Activated CD8-positive, alpha-beta T cell treated with anti-CD3 and anti-CD28 coated beads for 36 hours (primary cell): Measurements from ENCODE around the gene UPF1. TPM values are rescaled to one million over a fixed set of nuclear protein-coding genes. Genes with fewer than 3 reads are reported as not detected.
A peak's percentile ranks its signal among the peaks of the same experiment; 100 is the strongest.

Experiments
- ATAC-seq: fragments of 200-7000 bp; cut with Tn5 transposase; one replicate; pipeline ENCODE4 v1.10.0; 2021; ENCODE audit warnings: mild to moderate bottlenecking, moderate library complexity
- CTCF ChIA-PET: fragments of 350-600 bp; sonication (Branson Sonifier 250); formaldehyde crosslinking; loops from one replicate; lab custom pipeline; 2021; ENCODE audit warnings: antibody characterized with exemption; lab: Charles Lee
- POLR2A ChIA-PET: fragments of 350-600 bp; sonication (Branson Sonifier 250); formaldehyde crosslinking; loops from one replicate; lab custom pipeline; 2021; ENCODE audit warnings: antibody characterized with exemption; lab: Charles Lee
- DNase-seq: peaks from one replicate; pipeline ENCODE4 v3.0.0-alpha.2; 2020
- H3K27ac Mint-ChIP-seq: one replicate; pipeline ENCODE4 v1.8.0; 2021; ENCODE audit warnings: mild to moderate bottlenecking, mixed read lengths
- H3K27me3 Mint-ChIP-seq: one replicate; pipeline ENCODE4 v1.8.0; 2021; ENCODE audit warnings: mixed read lengths
- H3K36me3 Mint-ChIP-seq: one replicate; pipeline ENCODE4 v1.8.0; 2021; ENCODE audit warnings: low read depth, mixed read lengths
- H3K4me1 Mint-ChIP-seq: one replicate; pipeline ENCODE4 v1.8.0; 2021; ENCODE audit warnings: low read depth, mixed read lengths
- H3K4me3 Mint-ChIP-seq: one replicate; pipeline ENCODE4 v1.8.0; 2021; ENCODE audit warnings: mild to moderate bottlenecking, moderate library complexity, mixed read lengths
- H3K9me3 Mint-ChIP-seq: one replicate; pipeline ENCODE4 v1.8.0; 2021; ENCODE audit warnings: mixed read lengths
- CTCF ChIP-seq: fragments of 200-600 bp; IDR thresholded peaks from one replicate; pipeline ENCODE4 v1.8.0; 2022; ENCODE audit warnings: antibody characterized with exemption, mild to moderate bottlenecking
- intact Hi-C: fragments of 100-400 bp; cut with micrococcal nuclease; formaldehyde crosslinking; loops from one replicate; pipeline ENCODE4 v1.10.0; 2022
- total RNA-seq, 2 experiments: library from RNA; stranded (reverse); gene quantifications; one replicate each; pipeline ENCODE4 v1.2.3, GENCODE V29; 2021

UPF1 gene
- total RNA-seq, 2 experiments from 2014 or later: 75.9 to 87.6 TPM

DNA sequence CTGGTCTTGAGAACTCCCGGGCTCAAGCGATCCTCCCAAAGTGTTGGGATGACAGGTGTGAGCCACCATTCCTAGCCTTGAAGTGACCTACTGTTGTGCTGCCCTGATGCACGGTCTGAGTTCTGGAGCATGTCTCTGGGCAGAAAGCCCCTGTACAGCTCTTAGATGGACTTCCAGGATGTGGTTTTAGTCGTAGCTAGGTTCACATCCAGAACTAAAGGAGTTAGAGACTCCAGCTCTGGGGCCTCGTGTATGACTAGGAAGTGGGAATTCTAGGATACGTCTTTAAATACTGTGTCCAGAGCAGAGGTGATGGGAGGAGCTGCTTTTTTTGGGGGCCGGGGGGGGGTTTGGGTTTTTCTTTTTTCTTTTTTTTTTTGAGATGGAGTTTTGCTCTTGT, 12.2 kb downstream of the UPF1 start:
- H3K36me3 Mint-ChIP-seq: peaks cover 38% of the 10 kb centered on the region
- no peak for ATAC-seq
- H3K4me3 Mint-ChIP-seq: peak overlapping the region; percentile 4
- no peaks in the 10 kb centered on the region for H3K27me3 Mint-ChIP-seq
- ChIA-PET CTCF (interaction anchor here (1.3 to 6.7 kb wide), 3 partner anchors 12 to 32 kb away, joined by 3 to 38 read pairs (median 11); partner anchors contain the start of gene UPF1), POLR2A (interaction anchor here (1.1 to 5.3 kb wide), 2 partner anchors 12 to 404 kb away, joined by 3 to 36 read pairs; partner anchors contain the start of gene UPF1)
- intact Hi-C loops: loop anchor here (10.0 kb wide), 1 partner anchor 249 kb away; no protein-coding TSS in a partner anchor
- H3K4me1 Mint-ChIP-seq: peaks cover 80% of the 10 kb centered on the region
- H3K27ac Mint-ChIP-seq: peak overlapping the region; percentile 68
- no peaks in the 10 kb centered on the region for H3K9me3 Mint-ChIP-seq
- no peak for DNase-seq
- no peak for TF ChIP-seq CTCF

- TF ChIP-seq CTCF: no peak
- Mint-ChIP-seq H3K4me3 (no peak overlapping the region), H3K36me3 (peaks cover 42% of the 10 kb centered on the region), H3K9me3 (no peaks in the 10 kb centered on the region), H3K27me3 (no peaks in the 10 kb centered on the region), H3K4me1 (peaks cover 80% of the 10 kb centered on the region), H3K27ac (no peak overlapping the region)
- ChIA-PET POLR2A (interaction anchor here (1.1 to 5.3 kb wide), 3 partner anchors 13 to 405 kb away, joined by 3 to 36 read pairs (median 4); partner anchors contain the start of gene UPF1), CTCF (interaction anchor here (0.6 to 6.7 kb wide), 4 partner anchors 13 to 104 kb away, joined by 3 to 38 read pairs (median 7); partner anchors contain the start of gene UPF1)
- intact Hi-C loops: loop anchor here (10.0 kb wide), 1 partner anchor 250 kb away; no protein-coding TSS in a partner anchor
- DNase-seq (no peak), ATAC-seq (no peak)
Observed at GRCh38 chr19:18844806-18845329, 13.1 kb downstream of the UPF1 start.

DNA sequence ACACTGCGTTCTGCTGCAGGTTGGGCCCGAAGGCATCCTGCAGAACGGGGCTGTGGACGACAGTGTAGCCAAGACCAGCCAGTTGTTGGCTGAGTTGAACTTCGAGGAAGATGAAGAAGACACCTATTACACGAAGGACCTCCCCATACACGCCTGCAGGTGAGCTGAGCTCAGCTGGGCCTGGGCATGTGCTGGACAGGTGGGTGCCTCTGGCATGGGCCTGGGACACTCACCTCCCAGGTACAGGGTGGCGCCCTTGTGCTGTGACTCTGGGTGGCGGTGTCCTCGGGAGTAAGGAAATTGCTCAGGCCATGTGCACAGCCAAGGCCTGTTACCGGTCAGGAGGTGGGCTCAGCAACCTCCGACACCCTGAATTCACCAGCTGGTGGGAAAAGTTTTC, 14.2 kb downstream of the UPF1 start:
- TF ChIP-seq CTCF: no peak
- no peak overlapping the region for H3K27ac Mint-ChIP-seq
- H3K4me1 Mint-ChIP-seq: peaks cover 74% of the 10 kb centered on the region
- peaks cover 47% of the 10 kb centered on the region for H3K36me3 Mint-ChIP-seq
- ATAC-seq: no peak
- ChIA-PET CTCF (interaction anchor here (3.1 to 6.7 kb wide), 5 partner anchors 11 to 257 kb away, joined by 25 to 84 read pairs (median 35); partner anchors contain the start of genes REX1BD and UPF1), POLR2A (interaction anchor here (1.1 to 2.2 kb wide), 3 partner anchors 12 to 146 kb away, joined by 4 to 11 read pairs (median 4); partner anchors contain the start of gene UPF1)
- intact Hi-C loops: loop anchor here (10.0 kb wide), 1 partner anchor 251 kb away; no protein-coding TSS in a partner anchor
- H3K27me3 Mint-ChIP-seq: no peaks in the 10 kb centered on the region
- H3K9me3 Mint-ChIP-seq: no peaks in the 10 kb centered on the region
- DNase-seq: no peak
- H3K4me3 Mint-ChIP-seq: no peak overlapping the region

DNA sequence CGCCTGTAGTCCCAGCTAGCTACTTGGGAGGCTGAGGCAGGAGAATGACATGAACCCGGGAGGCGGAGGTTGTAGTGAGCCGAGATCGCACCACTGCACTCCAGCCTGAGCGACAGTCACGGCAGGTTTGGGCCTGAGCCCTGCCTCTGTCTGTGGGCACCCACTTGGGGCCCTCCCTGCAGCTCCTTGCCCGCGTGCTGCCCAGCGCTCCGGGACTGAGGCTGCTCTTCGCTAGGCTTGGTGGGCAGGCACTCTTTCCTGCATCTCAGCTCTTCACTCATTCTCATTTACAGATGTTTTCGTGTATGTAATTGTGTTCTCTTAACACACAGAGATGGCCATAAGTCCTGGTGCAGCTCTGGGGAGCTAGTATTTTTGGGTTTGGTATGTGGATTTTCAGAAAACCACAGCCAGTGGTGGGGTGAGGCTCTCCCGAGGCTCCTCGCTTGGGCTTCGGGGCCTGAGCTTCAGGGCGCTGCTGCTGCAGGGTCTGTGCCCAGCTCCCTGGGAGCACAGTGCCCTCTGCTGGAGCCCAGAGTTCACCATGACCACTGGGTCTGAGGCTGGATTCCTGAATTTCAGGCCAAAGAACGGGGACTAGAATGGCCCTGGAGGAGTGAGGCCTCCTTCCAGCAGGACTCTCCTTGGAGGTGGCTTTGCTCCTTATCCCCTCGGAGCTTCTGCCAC, 15.2 kb downstream of the UPF1 start:
- ChIA-PET POLR2A (interaction anchor here (0.7 to 2.2 kb wide), 5 partner anchors 9 to 260 kb away, joined by 3 to 11 read pairs (median 3); partner anchors contain the start of gene UPF1), CTCF (interaction anchor here (0.6 to 6.7 kb wide), 37 partner anchors 10 to 497 kb away, joined by 3 to 84 read pairs (median 4); partner anchors contain the start of genes REX1BD and UPF1)
- H3K4me1 Mint-ChIP-seq: peaks cover 64% of the 10 kb centered on the region
- H3K27ac Mint-ChIP-seq: peak overlapping the region; percentile 16
- ATAC-seq: peak; percentile 74
- H3K4me3 Mint-ChIP-seq: no peak overlapping the region
- TF ChIP-seq CTCF: peak; percentile 77
- intact Hi-C loops: loop anchor here (10.0 kb wide), 1 partner anchor 252 kb away; no protein-coding TSS in a partner anchor
- peak; percentile 81 for DNase-seq
- H3K9me3 Mint-ChIP-seq: no peaks in the 10 kb centered on the region
- H3K36me3 Mint-ChIP-seq: peaks cover 47% of the 10 kb centered on the region
- no peaks in the 10 kb centered on the region for H3K27me3 Mint-ChIP-seq
